ENCODE results near the gene LSM7. TPM values are rescaled to one million over a fixed set of nuclear protein-coding genes. Genes with fewer than 3 reads are reported as not detected.

Gene LSM7
- total and polyA plus RNA-seq, 2 of the 13 experiments (the other 11 are each of a cell fraction or from before 2014, with no cell fraction given) = 140 to 205 TPM

DNA sequence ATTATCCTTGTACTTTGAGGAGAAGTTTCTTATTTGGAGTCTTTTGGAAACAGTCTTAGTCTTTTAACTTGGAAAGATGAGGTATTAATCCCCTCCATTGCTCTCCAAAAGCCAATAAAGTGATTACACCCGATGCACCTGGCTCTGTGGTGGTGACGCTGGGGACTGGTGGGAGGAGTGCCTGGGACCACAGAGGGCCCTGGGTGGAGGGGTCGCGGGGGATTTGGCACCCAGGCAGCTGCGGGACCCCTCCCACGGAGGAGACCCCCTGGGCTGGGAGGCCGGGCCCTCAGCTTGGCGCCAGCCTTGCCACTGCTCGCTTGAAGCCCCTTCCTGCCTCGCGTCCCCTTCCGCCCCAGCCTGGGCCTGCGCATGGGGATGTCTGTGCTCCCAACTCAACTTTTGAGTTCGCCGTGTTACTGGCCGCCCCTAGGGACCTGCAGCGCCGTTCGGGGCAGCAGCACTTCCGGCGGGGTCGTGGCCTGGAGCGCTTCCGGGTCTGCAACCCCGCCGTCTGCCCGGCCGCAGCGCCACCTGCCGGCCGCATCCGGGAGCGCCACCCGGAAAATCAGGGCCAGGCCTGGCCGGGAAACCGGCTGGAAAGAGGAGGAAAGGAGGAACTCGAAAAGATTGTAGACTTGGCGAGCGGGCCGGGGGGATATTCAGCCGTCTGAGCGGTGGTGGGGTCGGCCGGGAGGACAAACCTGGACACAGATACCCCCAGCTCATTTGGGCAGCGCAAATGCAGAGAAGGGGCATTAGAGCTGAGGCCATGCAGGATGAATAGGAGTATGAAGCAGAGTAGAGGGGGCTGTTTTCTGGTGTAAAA is 54.8 kb downstream of the LSM7 start (continued):
- TF ChIP-seq, protein P1, sequence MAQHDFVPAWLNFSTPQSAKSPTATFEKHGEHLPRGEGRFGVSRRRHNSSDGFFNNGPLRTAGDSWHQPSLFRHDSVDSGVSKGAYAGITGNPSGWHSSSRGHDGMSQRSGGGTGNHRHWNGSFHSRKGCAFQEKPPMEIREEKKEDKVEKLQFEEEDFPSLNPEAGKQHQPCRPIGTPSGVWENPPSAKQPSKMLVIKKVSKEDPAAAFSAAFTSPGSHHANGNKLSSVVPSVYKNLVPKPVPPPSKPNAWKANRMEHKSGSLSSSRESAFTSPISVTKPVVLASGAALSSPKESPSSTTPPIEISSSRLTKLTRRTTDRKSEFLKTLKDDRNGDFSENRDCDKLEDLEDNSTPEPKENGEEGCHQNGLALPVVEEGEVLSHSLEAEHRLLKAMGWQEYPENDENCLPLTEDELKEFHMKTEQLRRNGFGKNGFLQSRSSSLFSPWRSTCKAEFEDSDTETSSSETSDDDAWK (CRISPR knock-in tag; IDR thresholded peaks at IDR 0.05) = no peak
- TF ChIP-seq ZNF720 (CRISPR knock-in tag; IDR thresholded peaks at IDR 0.05) = no peak
- TF ChIP-seq ARHGAP35 (CRISPR knock-in tag; IDR thresholded peaks at IDR 0.05; ENCODE audit: borderline replicate concordance) = no peak; the same call in 1 of the 2 replicates
- TF ChIP-seq KLF11 (CRISPR knock-in tag; IDR thresholded peaks at IDR 0.05) = 0 out of 2 replicates have a peak, but pooled peaks have one; percentile 54
- TF ChIP-seq, protein P2, sequence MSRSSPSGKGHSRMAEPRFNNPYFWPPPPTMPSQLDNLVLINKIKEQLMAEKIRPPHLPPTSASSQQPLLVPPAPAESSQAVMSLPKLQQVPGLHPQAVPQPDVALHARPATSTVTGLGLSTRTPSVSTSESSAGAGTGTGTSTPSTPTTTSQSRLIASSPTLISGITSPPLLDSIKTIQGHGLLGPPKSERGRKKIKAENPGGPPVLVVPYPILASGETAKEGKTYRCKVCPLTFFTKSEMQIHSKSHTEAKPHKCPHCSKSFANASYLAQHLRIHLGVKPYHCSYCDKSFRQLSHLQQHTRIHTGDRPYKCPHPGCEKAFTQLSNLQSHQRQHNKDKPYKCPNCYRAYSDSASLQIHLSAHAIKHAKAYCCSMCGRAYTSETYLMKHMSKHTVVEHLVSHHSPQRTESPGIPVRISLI (CRISPR knock-in tag; IDR thresholded peaks at IDR 0.05; ENCODE audit: borderline replicate concordance) = no peak
- TF ChIP-seq, protein P3, sequence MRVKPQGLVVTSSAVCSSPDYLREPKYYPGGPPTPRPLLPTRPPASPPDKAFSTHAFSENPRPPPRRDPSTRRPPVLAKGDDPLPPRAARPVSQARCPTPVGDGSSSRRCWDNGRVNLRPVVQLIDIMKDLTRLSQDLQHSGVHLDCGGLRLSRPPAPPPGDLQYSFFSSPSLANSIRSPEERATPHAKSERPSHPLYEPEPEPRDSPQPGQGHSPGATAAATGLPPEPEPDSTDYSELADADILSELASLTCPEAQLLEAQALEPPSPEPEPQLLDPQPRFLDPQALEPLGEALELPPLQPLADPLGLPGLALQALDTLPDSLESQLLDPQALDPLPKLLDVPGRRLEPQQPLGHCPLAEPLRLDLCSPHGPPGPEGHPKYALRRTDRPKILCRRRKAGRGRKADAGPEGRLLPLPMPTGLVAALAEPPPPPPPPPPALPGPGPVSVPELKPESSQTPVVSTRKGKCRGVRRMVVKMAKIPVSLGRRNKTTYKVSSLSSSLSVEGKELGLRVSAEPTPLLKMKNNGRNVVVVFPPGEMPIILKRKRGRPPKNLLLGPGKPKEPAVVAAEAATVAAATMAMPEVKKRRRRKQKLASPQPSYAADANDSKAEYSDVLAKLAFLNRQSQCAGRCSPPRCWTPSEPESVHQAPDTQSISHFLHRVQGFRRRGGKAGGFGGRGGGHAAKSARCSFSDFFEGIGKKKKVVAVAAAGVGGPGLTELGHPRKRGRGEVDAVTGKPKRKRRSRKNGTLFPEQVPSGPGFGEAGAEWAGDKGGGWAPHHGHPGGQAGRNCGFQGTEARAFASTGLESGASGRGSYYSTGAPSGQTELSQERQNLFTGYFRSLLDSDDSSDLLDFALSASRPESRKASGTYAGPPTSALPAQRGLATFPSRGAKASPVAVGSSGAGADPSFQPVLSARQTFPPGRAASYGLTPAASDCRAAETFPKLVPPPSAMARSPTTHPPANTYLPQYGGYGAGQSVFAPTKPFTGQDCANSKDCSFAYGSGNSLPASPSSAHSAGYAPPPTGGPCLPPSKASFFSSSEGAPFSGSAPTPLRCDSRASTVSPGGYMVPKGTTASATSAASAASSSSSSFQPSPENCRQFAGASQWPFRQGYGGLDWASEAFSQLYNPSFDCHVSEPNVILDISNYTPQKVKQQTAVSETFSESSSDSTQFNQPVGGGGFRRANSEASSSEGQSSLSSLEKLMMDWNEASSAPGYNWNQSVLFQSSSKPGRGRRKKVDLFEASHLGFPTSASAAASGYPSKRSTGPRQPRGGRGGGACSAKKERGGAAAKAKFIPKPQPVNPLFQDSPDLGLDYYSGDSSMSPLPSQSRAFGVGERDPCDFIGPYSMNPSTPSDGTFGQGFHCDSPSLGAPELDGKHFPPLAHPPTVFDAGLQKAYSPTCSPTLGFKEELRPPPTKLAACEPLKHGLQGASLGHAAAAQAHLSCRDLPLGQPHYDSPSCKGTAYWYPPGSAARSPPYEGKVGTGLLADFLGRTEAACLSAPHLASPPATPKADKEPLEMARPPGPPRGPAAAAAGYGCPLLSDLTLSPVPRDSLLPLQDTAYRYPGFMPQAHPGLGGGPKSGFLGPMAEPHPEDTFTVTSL (CRISPR knock-in tag; IDR thresholded peaks at IDR 0.05; ENCODE audit: borderline replicate concordance) = no peak; the same call in 1 of the 2 replicates
- TF ChIP-seq, protein P4, sequence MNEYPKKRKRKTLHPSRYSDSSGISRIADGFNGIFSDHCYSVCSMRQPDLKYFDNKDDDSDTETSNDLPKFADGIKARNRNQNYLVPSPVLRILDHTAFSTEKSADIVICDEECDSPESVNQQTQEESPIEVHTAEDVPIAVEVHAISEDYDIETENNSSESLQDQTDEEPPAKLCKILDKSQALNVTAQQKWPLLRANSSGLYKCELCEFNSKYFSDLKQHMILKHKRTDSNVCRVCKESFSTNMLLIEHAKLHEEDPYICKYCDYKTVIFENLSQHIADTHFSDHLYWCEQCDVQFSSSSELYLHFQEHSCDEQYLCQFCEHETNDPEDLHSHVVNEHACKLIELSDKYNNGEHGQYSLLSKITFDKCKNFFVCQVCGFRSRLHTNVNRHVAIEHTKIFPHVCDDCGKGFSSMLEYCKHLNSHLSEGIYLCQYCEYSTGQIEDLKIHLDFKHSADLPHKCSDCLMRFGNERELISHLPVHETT (CRISPR knock-in tag; conservative IDR thresholded peaks at IDR 0.05) = no peak
- no peak for TF ChIP-seq ZNF367 (CRISPR knock-in tag; IDR thresholded peaks at IDR 0.05; ENCODE audit: borderline replicate concordance)
- TF ChIP-seq, protein P5, sequence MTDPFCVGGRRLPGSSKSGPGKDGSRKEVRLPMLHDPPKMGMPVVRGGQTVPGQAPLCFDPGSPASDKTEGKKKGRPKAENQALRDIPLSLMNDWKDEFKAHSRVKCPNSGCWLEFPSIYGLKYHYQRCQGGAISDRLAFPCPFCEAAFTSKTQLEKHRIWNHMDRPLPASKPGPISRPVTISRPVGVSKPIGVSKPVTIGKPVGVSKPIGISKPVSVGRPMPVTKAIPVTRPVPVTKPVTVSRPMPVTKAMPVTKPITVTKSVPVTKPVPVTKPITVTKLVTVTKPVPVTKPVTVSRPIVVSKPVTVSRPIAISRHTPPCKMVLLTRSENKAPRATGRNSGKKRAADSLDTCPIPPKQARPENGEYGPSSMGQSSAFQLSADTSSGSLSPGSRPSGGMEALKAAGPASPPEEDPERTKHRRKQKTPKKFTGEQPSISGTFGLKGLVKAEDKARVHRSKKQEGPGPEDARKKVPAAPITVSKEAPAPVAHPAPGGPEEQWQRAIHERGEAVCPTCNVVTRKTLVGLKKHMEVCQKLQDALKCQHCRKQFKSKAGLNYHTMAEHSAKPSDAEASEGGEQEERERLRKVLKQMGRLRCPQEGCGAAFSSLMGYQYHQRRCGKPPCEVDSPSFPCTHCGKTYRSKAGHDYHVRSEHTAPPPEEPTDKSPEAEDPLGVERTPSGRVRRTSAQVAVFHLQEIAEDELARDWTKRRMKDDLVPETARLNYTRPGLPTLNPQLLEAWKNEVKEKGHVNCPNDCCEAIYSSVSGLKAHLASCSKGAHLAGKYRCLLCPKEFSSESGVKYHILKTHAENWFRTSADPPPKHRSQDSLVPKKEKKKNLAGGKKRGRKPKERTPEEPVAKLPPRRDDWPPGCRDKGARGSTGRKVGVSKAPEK (CRISPR knock-in tag; IDR thresholded peaks at IDR 0.05; ENCODE audit: borderline replicate concordance) = no peak
- peak; percentile 96 for TF ChIP-seq GABPA (IDR thresholded peaks at IDR 0.05; ENCODE audit: low read depth, low read length)
- TF ChIP-seq GABPA (CRISPR knock-in tag; IDR thresholded peaks at IDR 0.05; ENCODE audit: low read depth) = peak; percentile 93
- TF ChIP-seq ZNF343 (CRISPR knock-in tag; IDR thresholded peaks at IDR 0.05) = no peak
- no peak for TF ChIP-seq ZNF136 (CRISPR knock-in tag; IDR thresholded peaks at IDR 0.05; ENCODE audit: low read depth)

Measured in HepG2 (cell line).